CD4-positive, alpha-beta T cell treated with Interferon alpha-2 for 1 hour (primary cell): ENCODE measurements around the gene PDE9A.

Experiments used
- DNase-seq, 2 donors: peaks; one replicate each; pipeline ENCODE4 v3.0.0-alpha.2; 2020 to 2022

Gene PDE9A

DNA sequence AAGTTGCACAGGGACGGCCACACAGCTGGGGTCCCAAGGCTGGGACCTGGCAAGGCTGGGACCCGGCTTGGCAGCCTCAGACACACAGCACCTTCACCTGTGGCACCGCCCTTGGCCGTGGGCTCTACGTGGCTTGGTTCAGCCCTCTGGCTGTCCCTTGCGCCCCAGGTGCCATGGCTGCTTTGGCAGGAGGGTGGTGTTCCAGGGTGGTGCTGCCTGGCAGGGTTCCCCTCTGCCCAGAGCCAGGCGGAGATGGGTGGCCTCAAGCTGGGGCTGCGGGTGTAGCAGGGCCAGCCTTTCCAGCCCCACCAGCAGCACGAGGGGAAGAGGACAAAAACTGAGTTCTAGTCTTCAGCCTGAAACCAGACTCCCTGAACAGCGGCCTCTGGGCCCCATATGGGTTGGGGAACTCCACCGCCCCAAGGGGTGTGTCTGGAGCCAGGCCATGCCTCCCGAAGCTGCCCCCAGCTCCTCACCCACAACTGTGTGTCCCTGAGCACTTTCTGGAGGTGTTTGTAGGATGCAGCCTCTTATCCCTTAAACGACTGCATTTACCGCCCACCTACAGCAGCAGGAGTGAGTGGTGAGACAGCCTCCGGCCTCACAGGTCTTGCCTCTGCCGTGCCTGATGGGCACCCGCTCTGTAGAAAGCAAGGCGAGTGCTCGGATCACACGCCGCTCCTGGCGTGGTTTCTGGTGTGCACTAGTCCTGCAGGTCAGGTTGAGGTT is 92.3 kb downstream of the PDE9A start:
- peak; percentile 9 to 10 for DNase-seq

DNA sequence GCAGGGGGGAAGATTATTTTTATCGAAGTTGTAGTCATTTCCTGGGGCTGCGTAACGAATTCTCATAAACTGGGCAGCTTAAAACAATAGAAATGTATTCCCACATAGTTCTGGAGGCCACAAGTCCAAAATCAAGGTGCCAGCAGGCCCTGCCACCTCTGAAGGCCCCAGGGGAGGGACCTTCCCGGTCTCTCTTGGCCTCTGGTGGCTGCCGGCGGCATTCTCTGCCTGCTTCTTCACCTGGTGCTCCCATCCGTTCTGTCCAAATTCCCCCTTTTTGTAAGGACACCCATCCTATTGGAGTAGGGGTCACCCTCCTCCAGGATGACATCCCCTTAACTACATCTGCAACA is 92.8 kb downstream of the PDE9A start:
- DNase-seq = peak in 1 of 2 donors; percentile 18

DNA sequence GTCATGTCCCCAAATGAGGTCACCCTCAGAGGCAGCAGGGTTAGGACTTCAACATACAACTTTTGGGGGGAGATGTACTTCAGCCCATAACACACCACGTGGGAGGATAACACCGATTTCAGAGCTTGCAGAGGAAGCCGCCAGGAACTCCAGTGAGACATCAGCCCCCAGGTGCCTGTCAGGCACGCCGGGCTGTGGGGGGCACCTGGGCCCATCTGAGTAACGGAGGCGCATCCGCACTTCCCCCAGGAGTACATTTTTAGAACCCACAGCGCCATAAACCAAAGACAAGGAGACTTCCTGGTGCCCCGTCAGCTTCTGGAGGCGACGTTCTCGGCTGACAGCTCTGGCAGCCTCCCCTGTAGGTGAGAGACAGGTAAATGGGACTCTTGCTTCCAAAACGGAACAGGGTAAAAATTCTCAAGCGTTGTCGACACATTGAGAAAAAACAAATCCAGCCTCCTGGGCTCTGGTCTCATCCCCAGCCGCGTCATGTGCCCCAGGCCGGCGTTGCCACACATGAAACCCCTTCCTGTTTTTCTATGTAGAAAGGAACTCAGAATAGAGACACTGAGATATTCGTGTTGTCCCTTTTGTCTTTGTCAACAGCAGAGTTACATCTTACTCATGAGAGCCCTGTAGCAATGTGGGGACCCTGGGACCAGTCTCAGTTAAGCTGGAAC is 93.3 kb downstream of the PDE9A start:
- DNase-seq = peak; percentile 56 to 69

DNA sequence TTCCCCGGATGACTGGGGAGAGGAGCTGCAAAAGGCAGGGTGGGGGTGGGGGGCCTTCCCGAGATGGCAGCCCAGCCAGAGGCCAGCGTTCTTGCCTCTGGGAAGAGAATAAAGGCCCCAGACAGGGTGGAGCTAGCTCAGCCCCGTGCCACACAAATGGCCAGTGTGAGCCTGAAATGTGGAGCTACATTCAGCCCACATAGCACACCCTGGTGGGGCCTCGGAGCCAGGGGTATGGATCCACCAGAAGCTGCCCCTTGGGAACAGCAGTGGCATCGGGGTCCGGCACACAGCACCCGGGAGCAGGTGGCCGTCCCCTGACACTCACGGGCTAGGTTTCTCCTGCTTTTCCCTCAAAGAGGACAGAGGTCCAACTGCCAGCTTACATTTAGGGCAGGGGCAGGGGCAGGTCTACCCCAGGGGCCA is 93.9 kb downstream of the PDE9A start:
- DNase-seq = no peak

DNA sequence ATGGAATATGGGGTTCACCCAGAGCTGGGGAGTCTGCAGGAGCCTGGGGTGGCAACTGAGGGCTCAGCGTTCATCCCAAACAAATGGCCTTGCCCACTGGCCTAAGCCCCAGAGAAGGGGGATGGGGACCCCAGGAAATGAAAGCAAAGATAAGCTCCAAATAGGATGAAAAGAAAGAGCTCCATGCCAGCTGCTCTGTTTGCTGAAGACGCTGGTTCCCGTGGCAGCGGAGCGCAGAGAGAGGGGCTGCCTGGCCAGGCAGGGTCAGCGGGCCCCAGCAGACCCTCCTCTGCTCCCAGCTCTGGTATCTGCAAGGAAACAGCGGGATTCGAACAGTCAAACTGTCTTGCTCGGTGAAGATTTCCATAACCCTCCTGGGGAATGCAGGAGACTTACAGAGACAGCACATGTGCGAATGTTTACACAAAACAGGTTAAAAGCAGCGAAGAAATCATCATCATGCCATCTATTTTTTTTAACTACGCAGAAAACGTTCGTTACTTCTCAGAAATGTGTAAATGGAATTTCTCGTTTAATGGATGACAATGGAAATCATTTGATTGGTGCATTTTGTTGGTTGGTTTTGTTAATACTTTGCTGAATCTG is 94.4 kb downstream of the PDE9A start:
- no peak for DNase-seq

DNA sequence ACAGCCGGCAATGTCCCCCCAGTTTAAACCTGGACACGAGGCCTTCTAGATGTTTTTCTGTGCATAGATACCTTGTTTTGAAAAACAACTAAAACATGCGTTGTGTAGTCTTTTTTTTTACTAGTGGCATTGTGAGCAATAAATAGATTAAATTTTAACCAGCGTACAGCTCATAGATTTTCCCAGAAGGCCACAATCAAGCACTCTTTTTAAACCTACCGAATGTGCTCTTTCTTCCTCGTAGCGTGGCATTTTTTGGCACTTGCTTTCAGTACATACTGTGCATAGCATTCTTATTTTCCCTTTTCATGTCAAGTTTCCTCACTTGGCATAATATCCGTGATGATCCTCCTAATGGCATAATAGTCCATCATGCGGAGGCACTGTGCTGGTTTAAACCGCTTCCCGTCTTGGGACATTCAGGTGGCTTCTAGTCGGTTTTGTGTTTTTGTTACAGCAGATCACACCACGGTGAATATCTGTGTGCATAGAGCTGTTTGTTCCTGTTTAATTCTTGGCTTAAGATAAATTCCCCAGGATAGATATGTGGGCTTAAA is 95.3 kb downstream of the PDE9A start:
- DNase-seq = no peak

DNA sequence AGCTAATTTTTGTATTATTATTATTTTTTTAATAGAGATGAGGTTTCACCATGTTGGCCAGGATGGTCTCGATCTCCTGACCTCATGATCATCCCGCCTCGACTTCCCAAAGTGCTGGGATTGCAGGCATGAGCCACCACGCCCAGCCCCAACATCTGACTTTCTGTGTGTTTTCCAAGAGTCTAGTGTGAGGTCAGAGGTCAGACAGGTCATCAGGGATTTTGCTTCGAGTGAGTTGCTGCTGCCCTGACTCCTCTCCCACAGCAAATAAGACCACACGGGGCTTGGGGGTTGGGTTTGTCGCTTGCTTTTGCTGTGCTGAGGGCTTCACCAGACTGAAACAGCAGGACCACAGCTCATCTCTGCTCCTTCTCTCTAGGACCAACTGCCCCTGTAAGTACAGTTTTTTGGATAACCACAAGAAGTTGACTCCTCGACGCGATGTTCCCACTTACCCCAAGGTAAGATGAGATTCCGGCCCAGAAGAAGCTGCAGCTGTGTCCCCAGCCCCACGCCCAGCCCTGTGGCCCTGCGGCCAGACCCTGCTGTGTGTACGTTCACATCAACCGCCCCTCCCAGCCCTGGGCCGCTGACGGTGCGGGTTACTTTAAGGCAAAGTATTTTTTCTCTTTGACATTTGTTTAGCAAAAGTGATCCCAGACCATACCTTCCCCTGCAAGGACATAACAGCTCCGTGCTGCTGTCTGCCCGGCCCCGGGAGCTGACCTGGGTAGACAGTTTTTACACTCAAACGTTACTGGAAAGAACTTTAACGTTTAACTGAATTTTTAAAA is 97.5 kb downstream of the PDE9A start:
- DNase-seq = no peak

DNA sequence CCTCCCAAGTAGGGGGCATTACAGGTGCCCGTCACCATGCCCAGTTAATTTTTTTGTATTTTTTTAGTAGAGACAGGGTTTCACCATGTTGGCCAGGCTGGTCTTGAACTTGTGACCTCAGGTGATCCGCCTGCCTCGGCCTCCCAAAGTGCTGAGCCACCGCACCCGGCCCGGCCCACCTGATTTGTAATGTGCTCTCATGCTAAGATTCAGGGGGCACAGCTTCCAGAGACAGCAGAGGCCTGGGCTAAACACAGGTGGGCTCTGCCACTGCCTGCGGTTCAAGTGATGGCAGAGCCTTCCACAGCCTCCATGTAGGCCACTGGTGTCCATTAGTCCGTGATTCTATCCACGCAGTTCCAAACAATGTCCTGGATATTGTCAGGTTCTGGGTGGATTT is 98.4 kb downstream of the PDE9A start:
- DNase-seq = no peak

DNA sequence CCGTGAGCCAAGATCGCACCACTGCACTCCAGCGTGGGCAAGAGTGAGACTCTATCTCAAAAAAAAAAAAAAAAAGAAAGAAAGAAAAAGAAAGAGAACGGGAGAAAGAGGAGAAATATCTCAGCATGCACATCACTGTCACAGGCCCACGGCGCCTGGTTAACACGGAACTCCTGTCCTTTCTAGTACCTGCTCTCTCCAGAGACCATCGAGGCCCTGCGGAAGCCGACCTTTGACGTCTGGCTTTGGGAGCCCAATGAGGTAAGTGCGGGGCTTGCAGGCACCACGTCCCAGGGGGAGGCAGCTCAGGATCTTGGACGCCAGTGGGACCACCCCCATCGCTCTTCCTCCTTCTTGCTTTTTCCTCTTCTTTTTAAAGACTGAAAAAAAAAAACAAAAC is 100.4 kb downstream of the PDE9A start:
- no peak for DNase-seq

DNA sequence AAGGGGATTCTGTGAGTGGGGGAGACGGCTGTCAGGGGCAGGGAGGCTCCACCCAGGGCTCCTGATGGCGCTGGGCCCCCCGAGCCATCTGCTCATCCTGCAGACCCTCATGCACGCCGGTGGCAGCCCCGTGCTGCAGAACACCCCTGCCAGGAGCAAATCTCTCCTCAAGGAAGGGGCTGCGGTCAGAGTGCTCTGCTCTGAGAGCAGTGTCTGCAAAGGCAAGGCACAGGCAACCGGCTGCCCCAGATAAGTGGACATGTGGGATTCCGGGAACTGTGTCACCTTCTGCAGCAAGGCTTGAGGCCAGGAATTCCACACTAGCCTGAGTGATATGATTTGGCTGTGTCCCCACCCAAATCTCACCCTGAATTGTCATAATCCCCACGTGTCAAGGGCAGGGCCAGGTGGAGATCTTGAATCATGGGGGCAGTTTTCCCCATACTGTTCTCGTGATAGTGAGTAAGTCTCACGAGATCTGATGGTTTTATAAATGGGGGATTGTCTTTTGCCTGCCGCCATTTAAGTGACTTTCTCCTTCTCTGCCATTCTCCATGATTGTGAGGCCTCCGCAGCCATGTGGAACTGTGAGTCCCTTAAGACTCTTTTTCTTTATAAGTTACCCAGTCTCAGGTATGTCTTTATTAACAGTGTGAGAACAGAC is 101.0 kb downstream of the PDE9A start:
- DNase-seq = no peak

DNA sequence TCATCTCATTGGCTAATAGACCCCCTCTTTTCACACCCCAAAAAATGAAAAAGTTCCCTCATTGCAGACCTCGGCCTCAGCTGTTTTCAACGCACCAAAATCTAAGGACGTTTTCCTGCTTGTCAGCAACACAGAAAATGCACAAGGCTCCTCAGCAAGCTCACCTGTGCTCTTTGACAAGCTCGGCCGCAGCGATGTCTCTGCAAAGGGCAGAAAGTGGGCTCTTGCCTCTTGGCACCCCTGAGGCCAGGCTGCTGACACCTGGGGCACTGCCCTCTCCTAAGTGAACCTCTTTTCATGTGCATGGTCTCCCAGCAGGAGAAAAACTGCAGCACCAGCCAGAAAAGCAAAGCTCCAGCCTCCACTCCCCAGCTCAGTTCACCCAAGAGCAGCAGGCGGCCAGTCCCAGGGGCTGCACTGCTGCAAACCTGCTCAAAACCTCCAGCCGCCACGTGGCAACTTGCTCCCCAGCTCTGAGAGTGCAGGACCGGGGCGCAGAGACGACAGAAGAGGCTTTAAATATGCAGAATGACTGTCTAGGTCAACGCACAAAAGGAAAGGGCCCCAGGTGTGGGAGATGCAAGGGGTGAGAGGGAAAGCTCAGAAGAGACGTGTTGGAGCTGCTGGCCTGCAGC is 101.7 kb downstream of the PDE9A start:
- DNase-seq = no peak

DNA sequence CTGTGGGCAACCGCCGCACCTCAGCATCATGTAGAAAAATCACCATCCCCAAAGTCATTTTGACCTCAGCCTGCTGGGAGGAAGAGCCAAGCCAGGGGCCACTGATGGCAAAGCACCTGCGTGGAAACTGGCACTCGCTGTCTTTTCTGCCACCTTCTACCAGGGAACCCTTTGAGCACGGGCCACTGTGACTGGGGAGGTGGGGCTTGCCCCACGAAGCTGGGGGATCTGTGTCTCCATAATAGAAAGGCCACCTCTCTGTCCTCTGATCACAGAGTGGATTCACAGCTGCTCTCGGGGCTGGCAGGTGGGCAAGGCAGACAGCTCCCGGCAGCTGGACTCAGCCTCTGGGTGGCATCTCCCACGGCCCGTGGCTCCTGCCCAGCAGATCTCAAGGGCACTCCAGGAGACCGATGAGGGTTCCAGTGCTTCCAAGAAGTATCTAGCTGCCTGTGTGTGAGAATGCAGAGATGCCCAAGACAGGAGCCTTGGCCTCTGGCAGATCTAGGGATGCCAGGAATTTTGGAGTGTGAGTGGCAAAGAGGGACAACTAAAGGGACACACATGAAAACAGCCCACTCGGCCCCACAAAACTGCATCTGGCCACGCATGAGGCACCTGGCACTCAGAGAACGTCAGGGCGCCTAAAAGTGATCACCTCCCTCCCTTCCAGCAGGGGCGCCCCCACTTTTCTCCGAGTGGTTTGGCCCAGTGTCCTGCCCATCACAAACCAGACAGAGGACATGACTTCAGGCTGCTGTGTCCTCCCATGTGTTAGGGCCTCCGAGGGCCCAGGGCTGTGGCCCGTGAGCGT is 102.6 kb downstream of the PDE9A start:
- no peak for DNase-seq

DNA sequence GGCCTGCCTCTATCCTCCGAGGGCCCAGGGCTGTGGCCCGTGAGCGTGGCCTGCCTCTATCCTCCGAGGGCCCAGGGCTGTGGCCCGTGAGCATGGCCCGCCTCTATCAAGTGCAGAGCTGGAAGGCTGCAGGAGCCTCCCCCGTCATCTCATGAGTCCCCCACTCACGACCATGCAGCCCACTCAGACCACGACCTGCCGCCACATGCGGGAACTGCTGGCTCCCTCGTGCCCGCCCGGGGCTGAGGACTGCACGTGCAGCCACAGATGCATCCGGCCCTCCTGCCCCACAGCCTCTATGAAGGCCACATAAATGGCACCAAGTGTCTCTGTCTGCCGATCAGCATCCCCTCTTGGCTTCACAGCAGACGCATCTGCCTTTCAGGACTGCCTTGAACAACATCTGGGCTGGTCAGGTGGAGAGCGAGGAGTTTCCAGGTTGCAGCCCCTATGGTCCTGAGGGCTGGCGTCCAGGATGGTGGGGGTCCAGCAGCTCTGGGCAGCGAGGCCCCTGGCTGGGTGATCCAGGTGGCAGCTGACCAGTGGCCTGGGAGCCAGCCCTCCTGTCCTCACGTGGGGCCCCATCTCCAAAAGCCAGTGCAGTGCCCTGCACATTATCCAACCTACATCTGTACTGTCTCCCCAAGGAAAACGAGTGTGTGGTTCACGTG is 103.3 kb downstream of the PDE9A start:
- DNase-seq = no peak

DNA sequence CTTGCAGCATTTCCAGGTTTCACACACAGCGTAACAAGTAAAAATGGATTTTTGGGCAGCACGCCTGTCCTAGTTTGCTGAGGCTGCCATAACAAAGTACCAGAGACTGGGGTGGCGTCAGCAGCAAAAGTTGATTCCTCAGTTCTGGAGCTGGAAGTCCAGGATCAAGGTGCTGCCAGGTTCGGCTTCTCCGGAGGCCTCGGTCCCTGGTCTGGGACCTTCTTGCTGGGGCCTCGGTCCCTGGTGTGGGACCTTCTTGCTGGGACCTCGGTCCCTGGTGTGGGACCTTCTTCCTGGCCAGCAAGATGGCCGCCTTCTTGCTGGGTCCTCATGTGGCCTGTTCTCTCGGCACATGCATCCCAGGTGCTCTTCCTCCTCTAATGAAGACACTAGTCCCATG is 104.0 kb downstream of the PDE9A start:
- no peak for DNase-seq

DNA sequence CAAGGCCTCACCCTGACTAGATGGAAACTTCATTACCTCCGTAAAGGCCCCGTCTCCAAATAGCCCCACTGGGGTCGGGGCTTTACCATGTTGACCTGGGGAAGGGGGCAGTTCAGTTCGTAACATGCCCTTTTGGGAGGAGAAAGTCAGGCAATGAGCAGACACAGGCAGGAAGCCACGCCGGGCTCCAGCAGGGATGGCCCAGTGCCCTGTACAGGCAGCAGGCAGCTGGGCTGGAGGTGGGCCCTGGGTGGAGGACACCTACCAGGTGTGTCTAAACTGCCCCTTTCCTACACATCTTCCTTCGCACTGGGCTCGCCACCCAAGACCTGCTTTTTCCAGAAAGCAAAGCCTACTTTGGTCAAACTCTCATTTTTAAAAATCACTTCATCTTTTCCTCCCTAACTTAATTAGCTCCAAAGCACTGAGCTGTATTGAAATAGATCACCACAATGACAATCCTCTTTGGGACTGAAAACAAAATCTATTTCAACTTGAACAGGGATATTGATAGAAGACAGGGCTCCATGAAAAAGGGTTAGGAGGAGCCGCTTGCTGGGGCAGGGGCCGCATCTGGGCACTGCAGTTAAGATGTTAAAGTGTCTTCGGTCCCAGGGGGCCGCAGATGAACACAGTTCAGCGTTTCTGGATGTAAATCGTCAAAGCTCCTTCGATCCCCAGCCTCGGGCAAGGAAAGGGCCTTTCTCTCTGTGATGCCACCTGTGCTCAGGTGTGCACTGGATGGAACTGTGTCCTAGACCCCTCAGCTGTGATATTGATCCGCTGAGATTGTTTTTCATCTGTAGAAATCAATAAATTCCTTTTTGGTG is 104.6 kb downstream of the PDE9A start:
- no peak for DNase-seq

DNA sequence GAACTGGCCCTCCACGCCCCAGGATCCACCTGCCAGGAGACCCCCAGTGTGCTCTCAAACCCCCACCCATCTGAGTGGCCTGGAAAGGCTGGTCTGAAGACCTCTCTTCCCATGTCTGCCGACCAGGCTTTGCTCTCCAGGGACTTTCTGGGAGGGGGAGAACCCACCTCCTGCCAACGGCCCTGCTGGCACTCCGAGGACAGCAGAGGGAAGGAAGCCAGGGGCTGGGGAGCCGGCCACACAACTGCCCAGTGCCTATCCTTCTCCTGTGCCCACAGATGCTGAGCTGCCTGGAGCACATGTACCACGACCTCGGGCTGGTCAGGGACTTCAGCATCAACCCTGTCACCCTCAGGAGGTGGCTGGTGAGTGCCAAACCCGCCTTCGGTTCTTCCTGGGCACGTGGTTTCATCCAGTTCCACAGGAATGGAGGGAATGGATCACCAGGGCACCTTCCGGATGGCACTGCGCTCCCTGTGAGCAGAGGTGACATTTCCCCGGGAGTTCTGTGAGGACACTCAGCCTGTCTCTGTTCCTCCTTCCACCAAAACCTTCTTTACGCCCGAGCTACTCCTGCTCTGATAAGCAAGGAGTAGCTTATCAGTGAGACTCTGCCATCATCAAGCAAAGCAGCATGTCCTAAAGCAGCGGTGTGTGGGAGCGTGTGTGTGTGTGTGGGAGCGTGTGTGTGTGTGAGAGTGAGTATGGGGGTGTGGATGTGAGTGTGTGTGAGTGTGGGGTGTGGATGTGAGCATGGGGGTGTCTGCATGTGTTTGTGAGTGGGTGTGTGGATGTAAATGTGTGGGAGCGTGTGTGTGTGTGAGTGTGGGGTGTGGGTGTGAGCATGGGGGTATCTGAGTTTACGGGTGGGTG is 105.5 kb downstream of the PDE9A start:
- DNase-seq = no peak

DNA sequence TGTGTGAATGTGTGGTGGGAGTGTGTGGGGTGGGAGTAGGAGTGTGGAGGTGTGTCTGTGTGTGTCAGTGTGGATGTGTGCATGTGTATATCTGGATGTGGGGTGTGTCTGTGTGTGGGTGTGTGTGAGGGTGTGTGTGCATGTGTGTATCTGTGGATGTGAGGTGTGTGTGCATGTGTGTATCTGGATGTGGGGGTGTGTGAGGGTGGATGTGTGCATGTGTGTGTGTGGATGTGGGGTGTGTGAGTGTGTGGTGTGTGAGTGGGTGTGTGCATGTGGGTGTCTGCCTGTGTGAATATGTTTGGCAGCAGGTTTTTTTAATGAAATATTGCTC is 106.1 kb downstream of the PDE9A start:
- DNase-seq = no peak

DNA sequence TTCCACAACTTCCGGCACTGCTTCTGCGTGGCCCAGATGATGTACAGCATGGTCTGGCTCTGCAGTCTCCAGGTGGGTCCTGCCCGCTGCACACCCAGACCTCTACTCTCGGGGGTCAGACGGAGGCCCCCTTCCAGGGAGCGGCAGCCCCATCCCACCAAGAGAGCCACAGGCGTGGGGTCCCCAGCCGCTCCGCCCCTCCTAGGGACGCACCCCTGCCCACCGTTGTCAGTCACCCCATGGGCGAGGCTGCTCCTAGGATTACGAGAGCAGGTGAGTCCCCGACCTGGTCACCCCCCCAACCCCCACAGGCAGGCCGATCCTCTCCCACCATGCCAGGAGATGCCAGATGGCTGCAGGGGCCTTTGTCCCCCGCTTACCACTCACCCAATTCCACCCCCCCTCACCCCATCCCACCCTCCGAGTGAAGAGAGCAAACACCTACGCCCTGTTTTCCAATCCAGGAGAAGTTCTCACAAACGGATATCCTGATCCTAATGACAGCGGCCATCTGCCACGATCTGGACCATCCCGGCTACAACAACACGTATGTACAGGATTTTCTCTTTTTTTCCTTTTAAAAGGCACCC is 107.0 kb downstream of the PDE9A start:
- no peak for DNase-seq
